H1 (cell line): ENCODE data around the gene SCN2A.

ENCODE experiments used
- ASH2L ChIP-seq: fragments of 200-600, 300-600 bp; sonication (generic); IDR thresholded peaks from one replicate; pipeline ENCODE4 v1.7.1; 2017; ENCODE audit warnings: low read length
- BCL11A ChIP-seq, 2 experiments: IDR thresholded peaks; one replicate each; pipeline ENCODE4 v1.6.1; 2011; ENCODE audit warnings: low read depth in 2 of 2, low read length in 2 of 2, mild to moderate bottlenecking in 2 of 2
- CBX5 ChIP-seq: fragments of 300-800, 300-1000 bp; sonication (generic); IDR thresholded peaks from 2 replicates; pipeline ENCODE4 v1.7.1; 2016; ENCODE audit warnings: antibody characterized with exemption, low read length, low read depth
- CREB1 ChIP-seq: IDR thresholded peaks from 2 replicates; pipeline ENCODE4 v1.6.1; 2012; ENCODE audit warnings: inconsistent platforms
- EGR1 ChIP-seq: IDR thresholded peaks from 2 replicates; pipeline ENCODE4 v1.6.1; 2011; ENCODE audit warnings: low read depth, low read length, borderline replicate concordance
- MAX ChIP-seq: IDR thresholded peaks from 2 replicates; pipeline ENCODE4 v1.6.1; 2012; ENCODE audit warnings: inconsistent platforms
- NRF1 ChIP-seq: IDR thresholded peaks from 2 replicates; pipeline ENCODE4 v1.6.1; 2011; ENCODE audit warnings: mild to moderate bottlenecking, low read depth, low read length, improper control_type of control experiment
- POLR2A ChIP-seq, 2 experiments: IDR thresholded peaks; 1 replicate in 1 of 2; 2 replicates in 1 of 2; pipeline ENCODE4 v1.6.1; 2011; ENCODE audit warnings: low read depth in 2 of 2, low read length in 2 of 2, mild to moderate bottlenecking in 2 of 2; ENCODE audit errors: control extremely low read depth in 1 of 2
- SIRT6 ChIP-seq: IDR thresholded peaks from one replicate; pipeline ENCODE4 v1.7.1; 2012; ENCODE audit warnings: low read length, inconsistent platforms
- SUZ12 ChIP-seq: fragments of 200-600 bp; sonication (generic); IDR thresholded peaks from 2 replicates; pipeline ENCODE4 v1.6.1; 2012; ENCODE audit warnings: mild to moderate bottlenecking, inconsistent platforms, low read length, moderate library complexity, mixed read lengths
- YY1 ChIP-seq: IDR thresholded peaks from 2 replicates; pipeline ENCODE4 v1.6.1; 2011; ENCODE audit warnings: low read depth, mild to moderate bottlenecking, low read length
- ZNF274 ChIP-seq: IDR thresholded peaks from 2 replicates; pipeline ENCODE4 v1.7.0; 2012; ENCODE audit warnings: low read length, borderline replicate concordance; ENCODE audit errors: extremely low read depth
- TF ChIP-seq, protein P1 (sequence below), 3 experiments: IDR thresholded peaks; 1 replicate in 2 of 3; 2 replicates in 1 of 3; pipeline versions ENCODE4 v1.5.1 to v1.6.1; 2011; ENCODE audit warnings: low read length in 3 of 3, mild to moderate bottlenecking in 3 of 3, inconsistent platforms in 2 of 3, low read depth in 1 of 3, moderate library complexity in 1 of 3; ENCODE audit not compliant: insufficient read depth in 1 of 3; ENCODE audit errors: control extremely low read depth in 1 of 3

DNA sequence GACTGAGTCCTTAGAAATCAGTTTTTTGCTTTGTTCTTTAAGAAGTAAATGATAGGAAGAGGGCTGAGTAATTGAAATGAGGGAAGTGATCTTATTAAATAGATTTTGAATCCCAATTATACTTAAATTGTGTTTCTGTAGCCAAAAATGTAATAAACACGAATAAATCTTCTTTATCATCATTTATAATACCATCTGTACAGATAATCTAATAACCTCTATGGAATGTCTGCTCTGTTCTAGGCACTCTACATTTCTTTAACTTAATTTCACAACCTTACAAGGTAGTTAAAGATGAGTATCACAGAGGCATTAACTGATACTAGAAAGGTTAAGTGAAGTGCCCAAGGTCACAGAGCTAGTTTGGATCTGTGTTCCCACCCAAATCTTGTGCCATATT is 14.3 kb upstream of the SCN2A start:
- TF ChIP-seq YY1 (no peak), MAX (no peak), NRF1 (no peak), ZNF274 (no peak), POLR2A (IDR thresholded peaks at IDR 0.05; ENCODE audit: control extremely low read depth in 1 of 2, low read depth in 2 of 2, low read length in 2 of 2) (no peak), CREB1 (no peak), ASH2L (no peak), EGR1 (no peak), SIRT6 (no peak), BCL11A (IDR thresholded peaks at IDR 0.05; ENCODE audit: low read depth in 2 of 2, low read length in 2 of 2) (no peak), SUZ12 (no peak), CBX5 (no peak)
- TF ChIP-seq, protein P1, sequence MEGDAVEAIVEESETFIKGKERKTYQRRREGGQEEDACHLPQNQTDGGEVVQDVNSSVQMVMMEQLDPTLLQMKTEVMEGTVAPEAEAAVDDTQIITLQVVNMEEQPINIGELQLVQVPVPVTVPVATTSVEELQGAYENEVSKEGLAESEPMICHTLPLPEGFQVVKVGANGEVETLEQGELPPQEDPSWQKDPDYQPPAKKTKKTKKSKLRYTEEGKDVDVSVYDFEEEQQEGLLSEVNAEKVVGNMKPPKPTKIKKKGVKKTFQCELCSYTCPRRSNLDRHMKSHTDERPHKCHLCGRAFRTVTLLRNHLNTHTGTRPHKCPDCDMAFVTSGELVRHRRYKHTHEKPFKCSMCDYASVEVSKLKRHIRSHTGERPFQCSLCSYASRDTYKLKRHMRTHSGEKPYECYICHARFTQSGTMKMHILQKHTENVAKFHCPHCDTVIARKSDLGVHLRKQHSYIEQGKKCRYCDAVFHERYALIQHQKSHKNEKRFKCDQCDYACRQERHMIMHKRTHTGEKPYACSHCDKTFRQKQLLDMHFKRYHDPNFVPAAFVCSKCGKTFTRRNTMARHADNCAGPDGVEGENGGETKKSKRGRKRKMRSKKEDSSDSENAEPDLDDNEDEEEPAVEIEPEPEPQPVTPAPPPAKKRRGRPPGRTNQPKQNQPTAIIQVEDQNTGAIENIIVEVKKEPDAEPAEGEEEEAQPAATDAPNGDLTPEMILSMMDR (IDR thresholded peaks at IDR 0.05; ENCODE audit: control extremely low read depth in 1 of 3, insufficient read depth in 1 of 3, low read depth in 1 of 3, low read length in 3 of 3): no peak
